Measurements from ENCODE around the gene UPK3A. TPM values are rescaled to one million over a fixed set of nuclear protein-coding genes. Genes with fewer than 3 reads are reported as not detected.

The UPK3A gene
- polyA plus RNA-seq, 1 of the 3 experiments (the other 2 are of a cell fraction) = not detected

DNA sequence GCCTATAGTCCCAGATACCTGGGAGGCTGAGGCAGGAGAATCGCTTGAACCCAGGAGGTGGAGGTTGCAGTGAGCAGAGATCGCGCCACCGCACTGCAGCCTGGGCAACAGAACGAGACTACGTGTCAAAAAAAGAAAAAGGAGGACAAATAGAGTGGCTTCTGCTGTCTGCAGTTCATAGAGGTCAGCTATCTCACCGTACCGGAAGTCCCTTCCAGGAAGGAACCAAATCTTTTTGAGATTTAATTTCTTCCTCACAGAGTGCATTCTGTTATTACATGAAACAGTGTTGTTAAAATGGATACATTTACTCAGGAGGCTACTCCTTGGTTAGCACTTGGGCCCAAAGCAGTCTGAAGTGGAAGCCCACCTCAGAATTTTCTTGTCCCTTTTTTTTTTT, 58.4 kb downstream of the UPK3A start:
- Histone ChIP-seq H3K4me1 (ENCODE audit: control insufficient read depth in 1 of 2, insufficient read depth in 2 of 2, low read depth in 1 of 2, low read length in 1 of 2) (no peaks in the 10 kb centered on the region), H3K4me2 (no peak overlapping the region), H4K20me1 (ENCODE audit: insufficient read depth) (no peaks in the 10 kb centered on the region), H2AFZ (ENCODE audit: low read depth) (no peak overlapping the region), H3K9me2 (no peaks in the 10 kb centered on the region), H3K9ac (no peak overlapping the region), H3K27me3 (ENCODE audit: insufficient read depth) (no peaks in the 10 kb centered on the region), H3K4me3 (ENCODE audit: low read depth in 2 of 2, low read length in 1 of 2) (no peak overlapping the region), H3K79me2 (ENCODE audit: insufficient read depth) (no peaks in the 10 kb centered on the region), H3F3A (replicated peaks; ENCODE audit: insufficient read depth) (no peaks in the 10 kb centered on the region), H3K9me3 (no peaks in the 10 kb centered on the region), H3K27ac (ENCODE audit: low read depth in 2 of 2, low read length in 1 of 2) (no peak overlapping the region), H3K36me3 (replicated peaks in 1 of 2; ENCODE audit: control insufficient read depth in 1 of 2, insufficient read depth in 2 of 2, low read length in 1 of 2) (peaks cover 15 to 23% of the 10 kb centered on the region in 2 experiments)
- POLR2A ChIA-PET = no interaction called here
- no peak for DNase-seq
- WGBS (ENCODE audit: low lambda C conversion rate) = 98% methylated on average over 8 of the region's 8 CpGs
- CTCF ChIA-PET = no interaction called here
- no peak for TF ChIP-seq ELF1 (IDR thresholded peaks at IDR 0.05)
- TF ChIP-seq TCF12 (IDR thresholded peaks at IDR 0.05) = no peak
- no peak for TF ChIP-seq GATA2 (CRISPR knock-in tag; IDR thresholded peaks at IDR 0.05)
- no peak for TF ChIP-seq MEF2A (IDR thresholded peaks at IDR 0.05; ENCODE audit: borderline replicate concordance, low read depth)
- TF ChIP-seq, protein P1, sequence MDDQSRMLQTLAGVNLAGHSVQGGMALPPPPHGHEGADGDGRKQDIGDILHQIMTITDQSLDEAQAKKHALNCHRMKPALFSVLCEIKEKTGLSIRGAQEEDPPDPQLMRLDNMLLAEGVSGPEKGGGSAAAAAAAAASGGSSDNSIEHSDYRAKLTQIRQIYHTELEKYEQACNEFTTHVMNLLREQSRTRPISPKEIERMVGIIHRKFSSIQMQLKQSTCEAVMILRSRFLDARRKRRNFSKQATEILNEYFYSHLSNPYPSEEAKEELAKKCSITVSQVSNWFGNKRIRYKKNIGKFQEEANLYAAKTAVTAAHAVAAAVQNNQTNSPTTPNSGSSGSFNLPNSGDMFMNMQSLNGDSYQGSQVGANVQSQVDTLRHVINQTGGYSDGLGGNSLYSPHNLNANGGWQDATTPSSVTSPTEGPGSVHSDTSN (IDR thresholded peaks at IDR 0.05) = no peak
- TF ChIP-seq, protein P2, sequence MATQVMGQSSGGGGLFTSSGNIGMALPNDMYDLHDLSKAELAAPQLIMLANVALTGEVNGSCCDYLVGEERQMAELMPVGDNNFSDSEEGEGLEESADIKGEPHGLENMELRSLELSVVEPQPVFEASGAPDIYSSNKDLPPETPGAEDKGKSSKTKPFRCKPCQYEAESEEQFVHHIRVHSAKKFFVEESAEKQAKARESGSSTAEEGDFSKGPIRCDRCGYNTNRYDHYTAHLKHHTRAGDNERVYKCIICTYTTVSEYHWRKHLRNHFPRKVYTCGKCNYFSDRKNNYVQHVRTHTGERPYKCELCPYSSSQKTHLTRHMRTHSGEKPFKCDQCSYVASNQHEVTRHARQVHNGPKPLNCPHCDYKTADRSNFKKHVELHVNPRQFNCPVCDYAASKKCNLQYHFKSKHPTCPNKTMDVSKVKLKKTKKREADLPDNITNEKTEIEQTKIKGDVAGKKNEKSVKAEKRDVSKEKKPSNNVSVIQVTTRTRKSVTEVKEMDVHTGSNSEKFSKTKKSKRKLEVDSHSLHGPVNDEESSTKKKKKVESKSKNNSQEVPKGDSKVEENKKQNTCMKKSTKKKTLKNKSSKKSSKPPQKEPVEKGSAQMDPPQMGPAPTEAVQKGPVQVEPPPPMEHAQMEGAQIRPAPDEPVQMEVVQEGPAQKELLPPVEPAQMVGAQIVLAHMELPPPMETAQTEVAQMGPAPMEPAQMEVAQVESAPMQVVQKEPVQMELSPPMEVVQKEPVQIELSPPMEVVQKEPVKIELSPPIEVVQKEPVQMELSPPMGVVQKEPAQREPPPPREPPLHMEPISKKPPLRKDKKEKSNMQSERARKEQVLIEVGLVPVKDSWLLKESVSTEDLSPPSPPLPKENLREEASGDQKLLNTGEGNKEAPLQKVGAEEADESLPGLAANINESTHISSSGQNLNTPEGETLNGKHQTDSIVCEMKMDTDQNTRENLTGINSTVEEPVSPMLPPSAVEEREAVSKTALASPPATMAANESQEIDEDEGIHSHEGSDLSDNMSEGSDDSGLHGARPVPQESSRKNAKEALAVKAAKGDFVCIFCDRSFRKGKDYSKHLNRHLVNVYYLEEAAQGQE (IDR thresholded peaks at IDR 0.05; ENCODE audit: low read depth, low read length) = no peak
- TF ChIP-seq TAF1 (IDR thresholded peaks at IDR 0.05; ENCODE audit: borderline replicate concordance, low read depth, low read length) = no peak
- no peak for TF ChIP-seq FOXJ3 (CRISPR knock-in tag; IDR thresholded peaks at IDR 0.05)
- no peak for TF ChIP-seq FOSL2 (IDR thresholded peaks at IDR 0.05; ENCODE audit: borderline replicate concordance, low read depth)
- TF ChIP-seq, protein P3, sequence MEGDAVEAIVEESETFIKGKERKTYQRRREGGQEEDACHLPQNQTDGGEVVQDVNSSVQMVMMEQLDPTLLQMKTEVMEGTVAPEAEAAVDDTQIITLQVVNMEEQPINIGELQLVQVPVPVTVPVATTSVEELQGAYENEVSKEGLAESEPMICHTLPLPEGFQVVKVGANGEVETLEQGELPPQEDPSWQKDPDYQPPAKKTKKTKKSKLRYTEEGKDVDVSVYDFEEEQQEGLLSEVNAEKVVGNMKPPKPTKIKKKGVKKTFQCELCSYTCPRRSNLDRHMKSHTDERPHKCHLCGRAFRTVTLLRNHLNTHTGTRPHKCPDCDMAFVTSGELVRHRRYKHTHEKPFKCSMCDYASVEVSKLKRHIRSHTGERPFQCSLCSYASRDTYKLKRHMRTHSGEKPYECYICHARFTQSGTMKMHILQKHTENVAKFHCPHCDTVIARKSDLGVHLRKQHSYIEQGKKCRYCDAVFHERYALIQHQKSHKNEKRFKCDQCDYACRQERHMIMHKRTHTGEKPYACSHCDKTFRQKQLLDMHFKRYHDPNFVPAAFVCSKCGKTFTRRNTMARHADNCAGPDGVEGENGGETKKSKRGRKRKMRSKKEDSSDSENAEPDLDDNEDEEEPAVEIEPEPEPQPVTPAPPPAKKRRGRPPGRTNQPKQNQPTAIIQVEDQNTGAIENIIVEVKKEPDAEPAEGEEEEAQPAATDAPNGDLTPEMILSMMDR (IDR thresholded peaks at IDR 0.05) = no peak
- no peak for TF ChIP-seq RCOR1 (IDR thresholded peaks at IDR 0.05; ENCODE audit: low read length)
- no peak for TF ChIP-seq EZH2phosphoT487 (IDR thresholded peaks at IDR 0.05; ENCODE audit: borderline replicate concordance, low read depth)
- TF ChIP-seq TEAD4 (IDR thresholded peaks at IDR 0.05; ENCODE audit: borderline replicate concordance, insufficient read depth) = no peak
- no peak for TF ChIP-seq SMC3 (IDR thresholded peaks at IDR 0.05; ENCODE audit: low read depth, low read length)
- TF ChIP-seq MXI1 (IDR thresholded peaks at IDR 0.05; ENCODE audit: low read depth, low read length) = no peak
- TF ChIP-seq NFIC (IDR thresholded peaks at IDR 0.05; ENCODE audit: borderline replicate concordance) = no peak

Data from SK-N-SH (cell line).